IPS-15b (cell line): ENCODE measurements around the gene SENP3.

Experiments
- H3K27me3 ChIP-seq: one replicate; pipeline ENCODE4 v1.6.1; 2013; ENCODE audit warnings: low read length; ENCODE audit not compliant: control insufficient read depth, insufficient read depth
- H3K36me3 ChIP-seq: one replicate; pipeline ENCODE4 v1.6.1; 2013; ENCODE audit warnings: low read length; ENCODE audit not compliant: control insufficient read depth, insufficient read depth
- H3K4me1 ChIP-seq: one replicate; pipeline ENCODE4 v1.6.1; 2013; ENCODE audit warnings: mild to moderate bottlenecking, low read length; ENCODE audit not compliant: control insufficient read depth, insufficient read depth
- H3K4me3 ChIP-seq: one replicate; pipeline ENCODE4 v1.5.1; 2013; ENCODE audit warnings: low read depth, low read length
- H3K9ac ChIP-seq: one replicate; pipeline ENCODE4 v1.6.1; 2013; ENCODE audit warnings: low read depth, mild to moderate bottlenecking, low read length
- H3K9me3 ChIP-seq: one replicate; pipeline ENCODE4 v1.6.1; 2013; ENCODE audit warnings: mild to moderate bottlenecking, low read length; ENCODE audit not compliant: control insufficient read depth, insufficient read depth

Gene SENP3

DNA sequence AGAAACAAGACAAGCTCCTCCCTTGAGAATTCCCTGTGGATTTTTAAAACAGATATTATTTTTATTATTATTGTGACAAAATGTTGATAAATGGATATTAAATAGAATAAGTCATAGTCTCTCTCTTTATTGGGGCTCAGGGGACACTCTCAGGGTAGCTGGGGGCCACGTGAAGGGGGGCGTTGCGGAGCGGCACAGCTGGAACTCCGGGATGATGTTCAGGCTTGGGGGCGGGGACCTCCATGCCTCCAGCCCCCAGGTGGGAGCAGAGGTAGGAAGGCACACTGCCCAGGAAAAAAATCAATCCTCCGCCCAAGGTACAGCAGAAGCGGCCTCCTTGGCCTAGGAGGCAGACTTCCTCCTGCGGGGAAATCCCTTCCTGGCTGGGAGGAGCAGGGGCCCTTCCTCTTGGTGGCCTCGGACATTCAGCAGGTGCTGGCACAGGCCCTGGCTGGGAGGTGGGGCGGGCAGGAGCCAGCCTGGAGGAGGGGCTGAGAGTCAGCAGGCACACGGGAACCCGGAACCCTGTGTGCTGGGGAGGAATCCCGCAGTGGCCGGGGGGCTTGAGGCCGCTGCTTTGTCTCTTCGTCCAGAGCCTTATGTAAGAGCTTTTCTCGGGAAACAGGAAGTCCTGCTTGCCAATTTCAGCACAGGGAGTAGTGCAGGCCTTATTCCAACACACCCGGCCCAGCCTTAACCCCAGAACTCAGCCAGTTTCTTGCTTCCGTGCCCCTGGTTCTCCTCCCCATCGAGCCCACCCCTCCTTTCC is 3.8 kb upstream of the SENP3 start:
- Histone ChIP-seq H3K9me3 (no peaks in the 10 kb centered on the region), H3K9ac (peak overlapping the region; percentile 41), H3K36me3 (no peaks in the 10 kb centered on the region), H3K4me1 (peaks cover 22% of the 10 kb centered on the region), H3K4me3 (peak overlapping the region; percentile 45), H3K27me3 (no peaks in the 10 kb centered on the region)

DNA sequence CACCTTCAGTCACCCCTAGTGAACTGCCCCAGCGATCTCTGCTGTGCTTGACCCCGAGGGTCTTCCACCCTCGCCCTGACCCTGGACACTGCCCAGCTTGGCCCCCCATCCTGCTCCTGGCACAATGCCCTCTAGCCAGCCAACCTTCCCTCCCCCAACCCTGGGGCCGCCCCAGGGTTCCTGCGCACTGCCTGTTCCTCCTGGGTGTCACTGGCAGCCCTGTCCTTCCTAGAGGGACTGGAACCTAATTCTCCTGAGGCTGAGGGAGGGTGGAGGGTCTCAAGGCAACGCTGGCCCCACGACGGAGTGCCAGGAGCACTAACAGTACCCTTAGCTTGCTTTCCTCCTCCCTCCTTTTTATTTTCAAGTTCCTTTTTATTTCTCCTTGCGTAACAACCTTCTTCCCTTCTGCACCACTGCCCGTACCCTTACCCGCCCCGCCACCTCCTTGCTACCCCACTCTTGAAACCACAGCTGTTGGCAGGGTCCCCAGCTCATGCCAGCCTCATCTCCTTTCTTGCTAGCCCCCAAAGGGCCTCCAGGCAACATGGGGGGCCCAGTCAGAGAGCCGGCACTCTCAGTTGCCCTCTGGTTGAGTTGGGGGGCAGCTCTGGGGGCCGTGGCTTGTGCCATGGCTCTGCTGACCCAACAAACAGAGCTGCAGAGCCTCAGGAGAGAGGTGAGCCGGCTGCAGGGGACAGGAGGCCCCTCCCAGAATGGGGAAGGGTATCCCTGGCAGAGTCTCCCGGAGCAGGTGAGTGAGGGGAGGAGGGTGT is 3.0 kb upstream of the SENP3 start, which contains the start of gene TNFSF13:
TNFSF13 (plus strand) TSS at position 207 of the 776 bp plus-strand sequence; CDS start at position 497, 290 bp downstream.
- H3K4me1 ChIP-seq = peaks cover 22% of the 10 kb centered on the region
- H3K36me3 ChIP-seq = peaks cover 7% of the 10 kb centered on the region
- peak within 1 kb of the TSS; percentile 45 for H3K4me3 ChIP-seq
- peak within 1 kb of the TSS; percentile 41 for H3K9ac ChIP-seq
- no peaks in the 10 kb centered on the region for H3K9me3 ChIP-seq
- no peaks in the 10 kb centered on the region for H3K27me3 ChIP-seq

DNA sequence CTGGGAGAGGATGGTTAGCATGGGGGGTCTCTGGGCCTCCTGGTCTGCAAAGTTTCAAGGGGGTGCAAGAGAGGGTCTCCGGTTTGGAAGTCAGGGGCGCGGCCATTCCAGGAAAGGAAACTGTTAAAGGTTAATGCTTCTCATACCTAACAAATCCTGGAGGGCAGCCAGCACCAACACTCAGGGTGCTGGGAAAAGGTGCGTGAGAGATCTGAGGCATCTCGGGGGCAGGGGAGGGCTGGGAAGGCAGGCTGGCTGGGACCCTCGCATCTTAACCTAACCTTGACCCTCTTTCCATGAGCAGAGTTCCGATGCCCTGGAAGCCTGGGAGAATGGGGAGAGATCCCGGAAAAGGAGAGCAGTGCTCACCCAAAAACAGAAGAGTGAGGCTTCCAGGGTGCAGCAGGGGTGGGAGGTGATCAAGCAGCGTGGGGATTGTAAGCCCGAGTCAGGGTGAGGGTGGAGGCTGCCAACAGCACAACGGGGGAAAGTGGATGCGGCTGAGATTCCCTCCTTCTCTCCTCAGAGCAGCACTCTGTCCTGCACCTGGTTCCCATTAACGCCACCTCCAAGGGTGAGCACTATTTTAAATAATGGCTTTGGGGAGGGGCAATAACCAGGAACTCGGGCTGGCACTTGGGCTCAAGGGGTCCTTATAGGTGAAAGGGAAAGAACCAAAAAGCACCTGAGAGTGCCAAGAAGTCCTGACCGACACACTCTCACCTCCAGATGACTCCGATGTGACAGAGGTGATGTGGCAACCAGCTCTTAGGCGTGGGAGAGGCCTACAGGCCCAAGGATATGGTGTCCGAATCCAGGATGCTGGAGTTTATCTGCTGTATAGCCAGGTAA is 2.2 kb upstream of the SENP3 start:
- H3K9ac ChIP-seq = peak overlapping the region; percentile 51
- peaks cover 14% of the 10 kb centered on the region for H3K36me3 ChIP-seq
- peak overlapping the region; percentile 94 for H3K4me3 ChIP-seq
- no peaks in the 10 kb centered on the region for H3K9me3 ChIP-seq
- H3K27me3 ChIP-seq = no peaks in the 10 kb centered on the region
- peaks cover 22% of the 10 kb centered on the region for H3K4me1 ChIP-seq

DNA sequence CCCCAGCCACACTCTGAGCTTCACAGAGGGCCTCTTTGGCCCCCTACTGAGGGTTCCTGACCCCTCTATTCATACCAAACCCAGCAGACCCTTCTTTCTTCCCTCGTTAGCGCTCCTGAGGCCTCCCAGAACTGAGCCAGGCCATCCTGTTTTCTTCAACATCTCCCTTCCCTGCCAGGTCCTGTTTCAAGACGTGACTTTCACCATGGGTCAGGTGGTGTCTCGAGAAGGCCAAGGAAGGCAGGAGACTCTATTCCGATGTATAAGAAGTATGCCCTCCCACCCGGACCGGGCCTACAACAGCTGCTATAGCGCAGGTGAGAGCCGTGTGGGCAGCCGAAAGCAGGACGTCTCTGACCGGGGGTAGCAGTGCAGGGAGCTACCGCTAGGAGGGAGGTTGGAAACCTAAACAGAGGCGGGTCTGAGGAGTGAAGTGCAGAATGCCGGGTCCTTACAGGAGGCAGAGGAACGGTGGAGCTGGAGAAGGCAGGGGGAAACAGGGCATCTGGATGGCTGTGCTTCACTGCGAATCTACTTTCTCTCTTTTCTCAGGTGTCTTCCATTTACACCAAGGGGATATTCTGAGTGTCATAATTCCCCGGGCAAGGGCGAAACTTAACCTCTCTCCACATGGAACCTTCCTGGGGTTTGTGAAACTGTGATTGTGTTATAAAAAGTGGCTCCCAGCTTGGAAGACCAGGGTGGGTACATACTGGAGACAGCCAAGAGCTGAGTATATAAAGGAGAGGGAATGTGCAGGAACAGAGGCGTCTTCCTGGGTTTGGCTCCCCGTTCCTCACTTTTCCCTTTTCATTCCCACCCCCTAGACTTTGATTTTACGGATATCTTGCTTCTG is 1.3 kb upstream of the SENP3 start:
- H3K9me3 ChIP-seq = no peaks in the 10 kb centered on the region
- H3K27me3 ChIP-seq = no peaks in the 10 kb centered on the region
- peaks cover 22% of the 10 kb centered on the region for H3K4me1 ChIP-seq
- H3K4me3 ChIP-seq = peak overlapping the region; percentile 94
- peaks cover 22% of the 10 kb centered on the region for H3K36me3 ChIP-seq
- peak overlapping the region; percentile 51 for H3K9ac ChIP-seq

DNA sequence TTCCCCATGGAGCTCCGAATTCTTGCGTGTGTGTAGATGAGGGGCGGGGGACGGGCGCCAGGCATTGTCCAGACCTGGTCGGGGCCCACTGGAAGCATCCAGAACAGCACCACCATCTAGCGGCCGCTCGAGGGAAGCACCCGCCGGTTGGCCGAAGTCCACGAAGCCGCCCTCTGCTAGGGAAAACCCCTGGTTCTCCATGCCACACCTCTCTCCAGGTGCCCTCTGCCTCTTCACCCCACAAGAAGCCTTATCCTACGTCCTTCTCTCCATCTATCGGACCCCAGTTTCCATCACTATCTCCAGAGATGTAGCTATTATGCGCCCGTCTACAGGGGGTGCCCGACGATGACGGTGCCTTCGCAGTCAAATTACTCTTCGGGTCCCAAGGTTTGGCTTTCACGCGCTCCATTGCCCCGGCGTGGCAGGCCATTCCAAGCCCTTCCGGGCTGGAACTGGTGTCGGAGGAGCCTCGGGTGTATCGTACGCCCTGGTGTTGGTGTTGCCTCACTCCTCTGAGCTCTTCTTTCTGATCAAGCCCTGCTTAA is 617 bp upstream of the SENP3 start:
- H3K36me3 ChIP-seq = peaks cover 26% of the 10 kb centered on the region
- H3K27me3 ChIP-seq = no peaks in the 10 kb centered on the region
- no peaks in the 10 kb centered on the region for H3K9me3 ChIP-seq
- H3K4me3 ChIP-seq = peak overlapping the region; percentile 94
- H3K9ac ChIP-seq = peak overlapping the region; percentile 85
- peaks cover 20% of the 10 kb centered on the region for H3K4me1 ChIP-seq

DNA sequence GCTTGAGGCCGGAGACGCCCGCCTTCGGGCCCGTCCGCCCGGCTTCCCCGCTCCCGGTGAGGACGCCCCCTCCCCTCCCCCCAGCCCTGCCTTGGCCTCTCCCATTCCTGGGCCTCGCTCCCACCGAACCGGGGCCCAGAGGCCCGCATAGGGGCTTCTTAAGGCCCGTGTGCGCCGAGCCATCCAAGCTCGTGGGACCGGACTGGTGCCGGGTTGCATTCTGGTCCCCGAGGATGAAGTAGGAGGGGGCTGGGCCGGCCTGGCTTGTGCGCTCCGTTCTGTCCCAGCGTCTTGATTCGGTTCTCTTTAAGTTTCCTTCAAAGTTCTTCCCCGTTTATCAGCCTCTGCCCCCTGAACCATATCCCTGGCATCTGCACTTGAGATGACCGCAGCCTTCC is 488 bp downstream of the SENP3 start:
- no peaks in the 10 kb centered on the region for H3K27me3 ChIP-seq
- peak overlapping the region; percentile 71 for H3K9ac ChIP-seq
- H3K4me1 ChIP-seq = peaks cover 19% of the 10 kb centered on the region
- no peaks in the 10 kb centered on the region for H3K9me3 ChIP-seq
- H3K36me3 ChIP-seq = peaks cover 29% of the 10 kb centered on the region
- H3K4me3 ChIP-seq = peak overlapping the region; percentile 76

DNA sequence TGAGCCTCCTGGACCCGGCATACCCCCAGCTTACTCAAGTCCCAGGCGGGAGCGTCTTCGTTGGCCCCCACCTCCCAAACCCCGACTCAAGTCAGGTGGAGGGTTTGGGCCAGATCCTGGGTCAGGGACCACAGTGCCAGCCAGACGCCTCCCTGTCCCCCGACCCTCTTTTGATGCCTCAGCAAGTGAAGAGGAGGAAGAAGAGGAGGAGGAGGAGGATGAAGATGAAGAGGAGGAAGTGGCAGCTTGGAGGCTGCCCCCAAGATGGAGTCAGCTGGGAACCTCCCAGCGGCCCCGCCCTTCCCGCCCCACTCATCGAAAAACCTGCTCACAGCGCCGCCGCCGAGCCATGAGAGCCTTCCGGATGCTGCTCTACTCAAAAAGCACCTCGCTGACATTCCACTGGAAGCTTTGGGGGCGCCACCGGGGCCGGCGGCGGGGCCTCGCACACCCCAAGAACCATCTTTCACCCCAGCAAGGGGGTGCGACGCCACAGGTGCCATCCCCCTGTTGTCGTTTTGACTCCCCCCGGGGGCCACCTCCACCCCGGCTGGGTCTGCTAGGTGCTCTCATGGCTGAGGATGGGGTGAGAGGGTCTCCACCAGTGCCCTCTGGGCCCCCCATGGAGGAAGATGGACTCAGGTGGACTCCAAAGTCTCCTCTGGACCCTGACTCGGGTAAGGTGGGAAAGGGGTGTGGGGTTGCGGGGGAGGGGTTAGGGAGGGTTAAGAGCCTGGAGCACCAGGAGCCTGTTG is 1.6 kb downstream of the SENP3 start:
- Histone ChIP-seq H3K36me3 (peaks cover 35% of the 10 kb centered on the region), H3K27me3 (no peaks in the 10 kb centered on the region), H3K4me3 (peak overlapping the region; percentile 76), H3K9ac (no peak overlapping the region), H3K4me1 (peaks cover 14% of the 10 kb centered on the region), H3K9me3 (no peaks in the 10 kb centered on the region)

DNA sequence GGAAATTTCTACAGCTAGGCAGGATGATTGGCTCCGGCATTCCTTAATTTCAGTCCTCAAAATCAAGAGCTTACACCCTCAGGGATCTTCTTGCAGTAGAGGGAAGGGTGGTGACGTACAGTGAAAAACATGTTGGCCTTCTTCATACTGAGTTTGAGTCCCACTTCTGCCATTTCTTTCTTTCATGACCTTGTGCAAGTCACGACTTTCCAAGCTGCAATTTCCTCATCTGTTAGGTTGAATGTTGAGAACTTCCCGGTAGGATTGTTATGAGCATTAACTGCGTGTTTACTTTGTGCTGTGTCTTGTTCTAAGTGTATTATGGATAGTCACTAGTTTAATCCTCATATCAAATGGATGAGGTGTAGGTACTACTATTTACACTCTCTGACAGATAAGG is 7.9 kb downstream of the SENP3 start:
- Histone ChIP-seq H3K36me3 (peaks cover 59% of the 10 kb centered on the region), H3K9ac (no peak overlapping the region), H3K9me3 (no peaks in the 10 kb centered on the region), H3K4me1 (peaks cover 2% of the 10 kb centered on the region), H3K27me3 (no peaks in the 10 kb centered on the region), H3K4me3 (no peak overlapping the region)

DNA sequence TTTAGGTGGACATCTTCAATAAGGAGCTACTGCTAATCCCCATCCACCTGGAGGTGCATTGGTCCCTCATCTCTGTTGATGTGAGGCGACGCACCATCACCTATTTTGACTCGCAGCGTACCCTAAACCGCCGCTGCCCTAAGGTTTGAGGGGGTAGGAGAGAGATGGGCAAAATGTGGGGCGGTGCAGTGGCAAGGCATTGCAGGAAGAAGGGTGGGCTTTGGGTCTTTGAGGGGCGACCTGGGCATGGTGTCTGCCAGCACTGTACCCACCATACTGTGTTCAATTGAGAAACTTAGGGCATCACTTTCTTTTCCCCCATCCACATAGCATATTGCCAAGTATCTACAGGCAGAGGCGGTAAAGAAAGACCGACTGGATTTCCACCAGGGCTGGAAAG is 8.6 kb downstream of the SENP3 start:
- Histone ChIP-seq H3K9ac (no peak overlapping the region), H3K4me3 (no peak overlapping the region), H3K4me1 (peaks cover 5% of the 10 kb centered on the region), H3K9me3 (no peaks in the 10 kb centered on the region), H3K27me3 (no peaks in the 10 kb centered on the region), H3K36me3 (peaks cover 59% of the 10 kb centered on the region)

DNA sequence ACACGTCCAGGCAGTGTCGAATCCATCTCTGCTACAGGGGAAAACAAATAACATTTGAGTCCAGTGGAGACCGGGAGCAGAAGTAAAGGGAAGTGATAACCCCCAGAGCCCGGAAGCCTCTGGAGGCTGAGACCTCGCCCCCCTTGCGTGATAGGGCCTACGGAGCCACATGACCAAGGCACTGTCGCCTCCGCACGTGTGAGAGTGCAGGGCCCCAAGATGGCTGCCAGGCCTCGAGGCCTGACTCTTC is 10.5 kb downstream of the SENP3 start:
- H3K9me3 ChIP-seq = no peaks in the 10 kb centered on the region
- peaks cover 5% of the 10 kb centered on the region for H3K4me1 ChIP-seq
- H3K9ac ChIP-seq = peak overlapping the region; percentile 87
- H3K4me3 ChIP-seq = peak overlapping the region; percentile 93
- no peaks in the 10 kb centered on the region for H3K27me3 ChIP-seq
- peaks cover 70% of the 10 kb centered on the region for H3K36me3 ChIP-seq
